ENCODE results near the gene SUMF1.

SUMF1 gene

GRCh38 chr3:4497005-4497692, 30.1 kb upstream of the SUMF1 start:
- DNase-seq: no peak

GRCh38 chr3:4496087-4496452, 29.0 kb upstream of the SUMF1 start:
- no peak for DNase-seq

GRCh38 chr3:4495294-4496086, 28.4 kb upstream of the SUMF1 start:
- DNase-seq: no peak

DNA sequence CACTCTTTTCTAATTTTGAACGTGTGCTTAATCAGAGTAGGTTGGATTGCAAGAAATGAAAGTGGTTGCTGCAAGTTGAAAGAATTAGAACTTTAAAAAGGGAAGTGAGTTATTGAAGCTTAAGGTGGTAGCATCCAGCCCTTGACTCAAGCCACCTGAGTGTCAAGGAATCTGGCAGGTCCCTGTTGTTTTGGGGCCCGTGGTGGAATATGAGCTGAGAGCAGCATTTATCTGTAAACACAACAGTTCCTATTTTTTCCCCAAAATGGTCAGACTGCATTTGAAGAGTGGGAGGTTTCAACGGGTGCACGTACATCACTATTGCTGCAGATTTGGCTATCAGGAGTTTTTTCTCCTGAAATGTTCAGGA, 27.8 kb upstream of the SUMF1 start:
- no peak for DNase-seq

DNA sequence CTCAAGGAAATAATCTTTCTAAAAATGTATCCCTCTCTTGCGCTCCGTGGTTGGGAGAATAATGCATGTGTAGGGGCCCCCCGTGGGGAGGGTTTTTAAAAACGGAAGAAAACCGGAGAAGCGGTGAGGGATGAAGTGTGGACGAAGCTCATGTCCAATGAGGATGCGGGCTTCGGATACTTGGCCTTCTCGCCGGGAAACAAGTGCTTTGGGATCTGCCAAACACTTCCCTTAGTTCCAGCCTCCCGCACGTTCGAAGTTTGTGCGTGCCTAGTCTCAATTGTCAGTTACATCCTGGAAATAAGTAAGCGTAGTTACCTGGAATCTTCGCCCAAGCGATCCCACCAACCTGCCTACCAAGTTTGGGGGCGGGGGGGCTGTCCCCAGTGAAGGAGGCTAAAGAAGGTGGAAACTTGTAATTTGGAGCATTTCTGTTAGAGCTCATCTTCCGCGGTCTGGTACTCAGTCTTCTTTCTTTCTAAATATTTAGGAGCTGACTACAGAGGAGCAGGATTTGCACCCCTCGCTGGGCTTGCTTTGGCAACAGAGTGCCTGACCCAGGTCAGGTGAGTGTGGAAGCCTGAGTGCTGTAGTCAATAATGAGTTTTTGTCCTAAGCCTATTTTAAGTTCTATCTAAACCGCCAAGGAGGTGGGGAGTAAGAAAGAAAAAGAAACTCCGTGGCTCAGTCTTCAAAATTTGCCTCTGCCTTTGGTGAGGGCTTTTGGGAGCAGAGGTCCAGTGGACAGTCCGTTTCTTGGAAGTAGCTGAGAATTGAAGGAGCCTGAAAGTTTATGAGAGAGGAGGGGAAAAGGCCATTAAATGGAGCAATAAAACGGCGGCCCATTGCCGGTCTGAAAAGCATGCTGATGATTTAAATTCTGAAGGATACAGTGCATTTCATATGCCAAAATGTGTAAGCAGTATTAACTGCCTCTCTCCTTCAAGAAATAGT, 27.1 kb upstream of the SUMF1 start:
- DNase-seq: no peak

- DNase-seq: peak; percentile 98
Observed at GRCh38 chr3:4493014-4493940, 26.2 kb upstream of the SUMF1 start, which contains the start of gene ITPR1. Gene ITPR1, plus strand, starts transcription at chr3:4493348. Its CDS starts 23,144 bp downstream, at chr3:4516492.

DNA sequence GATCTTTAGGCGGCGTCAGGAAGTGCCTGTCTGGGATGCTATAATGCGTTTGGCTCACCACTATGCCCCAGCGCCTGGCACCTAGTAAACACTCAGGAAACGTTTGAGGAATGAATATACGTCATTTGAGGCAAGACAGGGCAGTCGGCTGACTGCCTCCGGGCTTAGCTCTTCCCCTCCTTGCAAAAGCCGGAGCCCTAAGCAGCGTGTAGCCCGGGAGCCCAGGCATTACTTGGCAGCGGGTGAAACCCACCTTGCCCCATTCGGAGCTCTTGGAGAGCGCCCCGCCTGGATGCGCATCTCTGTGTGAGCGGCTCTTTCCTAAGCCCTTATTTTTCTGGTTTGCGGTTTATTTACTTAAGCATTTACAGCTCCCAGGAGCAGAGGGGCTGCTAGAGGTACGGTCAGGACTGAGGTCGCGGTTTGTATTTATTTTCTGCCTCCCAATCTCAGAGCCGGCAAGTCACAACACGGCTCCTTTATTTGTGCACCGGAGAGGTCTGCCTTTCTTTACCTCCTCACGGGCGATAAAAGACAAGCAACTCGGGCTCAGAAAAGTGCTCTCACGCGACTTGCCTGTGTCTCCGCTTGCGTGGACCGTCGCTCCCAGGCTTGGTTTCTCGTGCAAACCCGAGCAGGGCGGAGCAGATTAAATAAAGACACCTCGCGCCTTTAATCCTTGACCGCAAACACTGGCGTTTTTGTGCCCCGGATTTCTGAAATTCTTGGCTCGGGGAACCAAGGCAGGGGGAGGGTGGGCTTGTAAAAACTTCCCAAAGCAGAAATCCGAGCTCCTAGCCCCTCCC, 25.3 kb upstream of the SUMF1 start:
- DNase-seq: peak; percentile 34

DNA sequence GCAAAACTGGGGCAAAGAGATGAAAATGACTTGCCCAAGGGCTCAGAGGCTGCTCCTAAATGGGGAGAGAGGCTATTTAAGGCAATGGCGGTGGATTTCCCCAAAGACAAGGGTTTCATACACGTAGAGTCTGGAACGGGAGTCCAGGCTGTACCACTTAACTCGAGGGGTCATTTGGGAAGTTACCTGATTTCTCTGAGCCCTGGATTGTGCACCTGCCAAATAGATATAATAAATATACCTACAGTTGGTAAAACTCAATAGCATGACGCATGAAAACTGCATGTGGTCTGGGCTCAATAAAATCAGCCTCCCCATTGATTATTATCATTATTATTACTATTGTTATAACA, 24.8 kb upstream of the SUMF1 start:
- no peak for DNase-seq

- no peak for DNase-seq
Observed at GRCh38 chr3:4478261-4478660, 11.2 kb upstream of the SUMF1 start.

- DNase-seq: no peak
Observed at GRCh38 chr3:4476496-4476895, 9.4 kb upstream of the SUMF1 start.

DNA sequence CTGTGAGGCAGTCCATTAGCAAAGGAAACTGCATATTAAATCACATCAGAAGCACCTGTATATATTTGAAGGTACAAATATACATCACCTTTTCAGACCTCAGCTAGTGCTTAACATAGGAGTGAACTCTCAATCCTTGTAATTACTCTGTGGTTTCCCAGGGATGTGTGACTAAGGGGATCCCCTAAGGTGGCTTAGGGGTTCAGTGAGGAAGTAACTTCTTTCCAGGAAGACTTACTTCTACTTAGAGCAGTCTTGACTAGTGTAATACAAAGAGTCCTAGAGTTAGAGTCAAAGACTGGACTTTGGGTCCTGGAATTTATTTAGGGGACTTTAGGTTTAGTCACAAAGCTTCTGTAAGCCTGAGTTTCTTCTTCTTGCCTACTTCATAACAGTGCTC, 8.7 kb upstream of the SUMF1 start:
- no peak for DNase-seq

- no peak for DNase-seq
Observed at GRCh38 chr3:4474683-4475490, 7.8 kb upstream of the SUMF1 start.

DNA sequence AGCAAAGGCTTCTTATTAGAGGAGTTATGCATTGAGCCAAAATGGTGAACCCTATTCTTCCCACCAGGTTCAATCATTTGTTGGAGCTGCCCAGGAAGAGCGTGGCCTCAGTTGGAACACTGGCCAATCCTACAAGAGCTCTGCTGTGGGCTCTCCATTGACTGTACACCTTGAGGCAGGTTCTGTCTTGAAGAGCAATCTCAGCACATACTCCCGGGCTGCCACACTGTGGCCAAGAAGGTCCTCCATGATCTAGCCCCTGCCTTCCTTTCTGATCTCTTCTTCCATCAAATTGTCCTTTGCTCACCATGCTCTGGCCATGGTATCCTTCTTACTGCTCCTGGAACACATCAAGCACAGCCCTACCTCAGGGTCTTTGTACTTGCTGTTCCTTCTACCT, 5.7 kb upstream of the SUMF1 start:
- DNase-seq: no peak

GRCh38 chr3:4472312-4472711, 5.2 kb upstream of the SUMF1 start:
- no peak for DNase-seq

GRCh38 chr3:4471907-4472306, 4.8 kb upstream of the SUMF1 start:
- DNase-seq: no peak

DNA sequence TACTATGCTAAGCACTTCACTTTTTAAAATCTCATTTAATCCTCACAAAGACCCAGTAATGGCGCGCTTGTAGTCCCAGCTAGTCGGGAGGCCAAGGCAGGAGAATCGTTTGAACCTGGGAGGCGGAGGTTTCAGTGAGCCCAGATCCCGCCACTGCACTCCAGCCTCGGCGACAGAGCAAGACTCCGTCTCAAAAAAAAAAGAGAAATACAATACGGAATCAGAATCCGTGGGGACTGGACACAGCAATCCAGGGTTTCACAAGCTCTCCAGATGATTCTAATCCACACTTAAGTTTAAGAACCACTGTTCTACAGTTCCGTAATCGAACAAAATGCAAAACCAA, 426 bp upstream of the SUMF1 start:
- DNase-seq: no peak

GRCh38 chr3:4464576-4464975, 2.5 kb downstream of the SUMF1 start:
- DNase-seq: no peak

- DNase-seq: no peak
Observed at GRCh38 chr3:4462369-4463040, 4.6 kb downstream of the SUMF1 start.

DNA sequence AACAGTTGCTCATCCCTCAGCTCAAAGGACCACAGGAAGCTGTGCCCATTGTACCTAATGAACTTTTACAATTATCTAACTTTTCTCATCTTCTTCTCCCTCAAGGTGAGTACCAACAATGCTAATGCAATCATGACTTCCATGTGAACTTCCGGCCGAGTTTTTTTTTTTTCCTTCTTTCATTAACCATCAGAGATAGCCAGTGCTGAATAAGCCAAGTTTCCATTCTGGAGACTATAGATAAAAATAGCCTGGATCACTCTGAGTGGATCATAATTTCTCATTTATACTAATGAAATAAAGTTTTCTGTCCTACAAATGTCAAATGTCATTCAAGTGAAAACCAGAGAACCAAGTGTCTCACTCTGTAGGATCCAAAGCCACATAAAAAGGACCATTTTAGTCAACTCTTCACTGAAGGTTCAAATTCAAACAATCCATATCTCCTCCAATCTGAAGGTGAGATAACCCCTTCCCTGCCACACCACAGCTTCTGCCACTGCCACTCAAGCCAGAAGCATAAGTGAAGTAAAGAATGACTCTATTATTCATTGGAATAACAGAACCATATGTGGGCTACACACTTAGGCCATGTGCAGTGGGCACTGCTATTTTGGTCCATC, 5.5 kb downstream of the SUMF1 start:
- DNase-seq: no peak

DNA sequence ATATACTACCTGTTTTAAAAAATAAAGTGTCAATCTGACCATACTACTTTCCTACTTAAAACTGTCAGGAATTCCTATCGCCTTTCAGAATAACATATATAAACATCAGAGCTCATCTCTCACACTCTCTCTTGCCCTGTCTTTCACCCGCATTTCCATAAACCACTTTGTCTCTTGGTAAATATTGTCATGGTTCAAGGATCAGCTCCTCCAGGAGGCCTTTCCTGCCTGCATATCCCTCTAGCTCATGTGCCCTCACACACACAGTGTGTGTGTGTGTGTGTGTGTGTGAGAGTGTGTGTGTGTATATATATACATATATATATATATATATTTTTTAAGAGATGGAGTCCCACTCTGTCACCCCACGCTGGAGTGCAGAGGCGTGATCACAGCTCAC, 6.7 kb downstream of the SUMF1 start:
- no peak for DNase-seq

All from activated T-cell treated with anti-CD3 and anti-CD28 coated beads for 4 hours (primary cell).